HFF-Myc (cell line): ENCODE results near the gene MAP3K21.

Experiments
- DNase-seq: peaks from one replicate; pipeline ENCODE4 v3.0.0-alpha.2; 2011; ENCODE audit warnings: low read depth; ENCODE audit errors: extremely low read depth
- H3K4me3 ChIP-seq: replicated peaks from 2 replicates; pipeline ENCODE4 v1.5.1; 2011; ENCODE audit warnings: low read depth, mild to moderate bottlenecking, control low read depth, low read length
- CTCF ChIP-seq: IDR thresholded peaks from 2 replicates; pipeline ENCODE4 v1.5.1; 2012; ENCODE audit warnings: mild to moderate bottlenecking, low read depth, low read length, control low read depth; ENCODE audit errors: missing control alignments

The MAP3K21 gene

GRCh38 chr1:233383984-233384383 lies 56.5 kb downstream of the MAP3K21 start:
- H3K4me3 ChIP-seq, result no peak overlapping the region
- DNase-seq, result no peak
- no peak for TF ChIP-seq CTCF

DNA sequence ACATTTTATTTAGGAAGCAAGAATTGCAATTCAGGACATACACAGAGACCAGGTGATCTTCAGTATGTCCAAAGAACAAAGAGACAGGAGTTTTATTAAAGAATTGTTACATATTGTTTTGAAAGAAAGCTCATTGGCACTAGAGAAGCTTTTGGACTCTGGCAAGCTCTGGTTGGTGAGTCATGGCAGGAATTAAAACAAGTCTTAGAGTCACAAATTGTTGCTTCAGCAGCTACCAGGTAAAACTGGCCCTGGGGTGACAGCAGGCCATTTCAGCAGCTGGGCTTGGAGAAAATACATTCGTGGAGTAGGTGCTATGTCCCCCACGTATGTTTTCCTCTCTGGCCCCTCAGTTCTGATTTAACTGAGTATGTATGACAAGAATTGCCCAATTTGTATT lies 58.8 kb downstream of the MAP3K21 start:
- DNase-seq, result no peak
- TF ChIP-seq CTCF, result no peak

GRCh38 chr1:233387585-233387984 lies 60.1 kb downstream of the MAP3K21 start:
- TF ChIP-seq CTCF, result no peak
- no peak for DNase-seq
- no peak overlapping the region for H3K4me3 ChIP-seq

More for the DNA sequence above, 58.8 kb downstream of the MAP3K21 start:
- no peak overlapping the region for H3K4me3 ChIP-seq

GRCh38 chr1:233389169-233389568 lies 61.6 kb downstream of the MAP3K21 start:
- TF ChIP-seq CTCF, result no peak
- DNase-seq, result no peak
- H3K4me3 ChIP-seq, result no peak overlapping the region

- no peak for DNase-seq
- TF ChIP-seq CTCF, result no peak
- H3K4me3 ChIP-seq, result no peak overlapping the region
Observed at GRCh38 chr1:233389893-233390292, 62.4 kb downstream of the MAP3K21 start.

GRCh38 chr1:233390842-233391737 lies 63.6 kb downstream of the MAP3K21 start:
- no peak for DNase-seq
- TF ChIP-seq CTCF, result no peak
- H3K4me3 ChIP-seq, result no peak overlapping the region
